ENCODE measurements around the gene OSBP2.

OSBP2 gene

DNA sequence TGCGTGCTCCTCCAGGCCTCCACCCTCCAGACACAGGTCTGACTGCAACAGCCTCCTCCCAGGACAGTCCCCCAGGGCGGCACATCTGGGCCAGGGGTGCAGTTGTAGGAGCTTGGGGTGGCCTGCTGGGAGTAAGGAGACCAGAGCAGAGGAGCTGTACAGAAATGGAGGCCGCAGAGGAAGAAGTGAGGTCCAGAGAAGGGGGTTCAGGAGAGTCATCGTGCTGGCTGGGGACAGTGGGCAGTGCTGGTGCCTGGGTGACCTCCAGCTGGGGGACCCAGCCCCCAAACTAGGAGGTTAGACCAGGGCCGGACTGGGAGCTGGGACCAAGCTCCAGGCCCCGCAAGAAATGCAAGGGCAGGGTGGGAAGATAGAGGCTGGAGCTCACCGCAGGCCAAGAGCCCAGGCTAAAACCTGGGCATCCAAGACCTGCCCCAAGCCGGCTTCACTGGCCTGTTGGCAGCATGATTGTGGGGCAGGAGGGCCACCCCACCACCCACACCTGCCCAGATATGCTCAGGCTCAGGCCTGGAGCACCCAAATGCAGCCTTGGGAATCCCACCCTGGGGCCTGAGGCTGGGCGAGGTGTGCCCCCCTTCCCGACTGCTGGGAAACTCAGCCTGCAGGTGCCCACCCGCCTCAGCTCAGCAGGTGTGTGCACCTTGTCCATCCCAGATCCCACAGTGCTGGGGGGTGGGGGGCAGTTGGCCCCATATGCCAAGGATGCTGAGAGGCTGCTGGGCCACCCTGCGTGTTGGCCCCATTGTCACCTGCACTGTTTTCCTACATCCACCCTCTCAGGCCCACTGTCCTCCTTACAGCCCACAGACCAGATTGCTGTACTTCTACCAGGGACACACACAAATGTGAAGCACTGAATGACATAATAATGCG is 177.0 kb downstream of the OSBP2 start:
- Histone ChIP-seq H3F3A (ENCODE audit: control insufficient read depth, insufficient read depth) (no peaks in the 10 kb centered on the region), H3K4me1 (ENCODE audit: control insufficient read depth, low read length) (no peaks in the 10 kb centered on the region), H3K4me2 (ENCODE audit: low read length) (no peak overlapping the region), H3K27ac (ENCODE audit: low read depth, low read length) (no peak overlapping the region), H3K9me2 (replicated peaks; ENCODE audit: control insufficient read depth, low read length) (no peaks in the 10 kb centered on the region), H3K9me3 (ENCODE audit: control insufficient read depth, insufficient read depth, low read length) (no peaks in the 10 kb centered on the region), H3K4me3 (ENCODE audit: low read length) (no peak overlapping the region), H3K36me3 (ENCODE audit: control insufficient read depth, low read length) (no peaks in the 10 kb centered on the region), H3K27me3 (ENCODE audit: control insufficient read depth, low read length) (no peaks in the 10 kb centered on the region; the same call in 1 of the 2 replicates), H4K20me1 (ENCODE audit: control insufficient read depth, insufficient read depth, low read depth, low read length) (no peaks in the 10 kb centered on the region), H3K79me2 (ENCODE audit: control insufficient read depth, low read length) (no peaks in the 10 kb centered on the region)
- TF ChIP-seq, protein P1, sequence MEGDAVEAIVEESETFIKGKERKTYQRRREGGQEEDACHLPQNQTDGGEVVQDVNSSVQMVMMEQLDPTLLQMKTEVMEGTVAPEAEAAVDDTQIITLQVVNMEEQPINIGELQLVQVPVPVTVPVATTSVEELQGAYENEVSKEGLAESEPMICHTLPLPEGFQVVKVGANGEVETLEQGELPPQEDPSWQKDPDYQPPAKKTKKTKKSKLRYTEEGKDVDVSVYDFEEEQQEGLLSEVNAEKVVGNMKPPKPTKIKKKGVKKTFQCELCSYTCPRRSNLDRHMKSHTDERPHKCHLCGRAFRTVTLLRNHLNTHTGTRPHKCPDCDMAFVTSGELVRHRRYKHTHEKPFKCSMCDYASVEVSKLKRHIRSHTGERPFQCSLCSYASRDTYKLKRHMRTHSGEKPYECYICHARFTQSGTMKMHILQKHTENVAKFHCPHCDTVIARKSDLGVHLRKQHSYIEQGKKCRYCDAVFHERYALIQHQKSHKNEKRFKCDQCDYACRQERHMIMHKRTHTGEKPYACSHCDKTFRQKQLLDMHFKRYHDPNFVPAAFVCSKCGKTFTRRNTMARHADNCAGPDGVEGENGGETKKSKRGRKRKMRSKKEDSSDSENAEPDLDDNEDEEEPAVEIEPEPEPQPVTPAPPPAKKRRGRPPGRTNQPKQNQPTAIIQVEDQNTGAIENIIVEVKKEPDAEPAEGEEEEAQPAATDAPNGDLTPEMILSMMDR (IDR thresholded peaks at IDR 0.05; ENCODE audit: low read depth, low read length, poor library complexity, severe bottlenecking): no peak
- no peak for TF ChIP-seq EZH2phosphoT487 (IDR thresholded peaks at IDR 0.05; ENCODE audit: borderline replicate concordance, low read length)

DNA sequence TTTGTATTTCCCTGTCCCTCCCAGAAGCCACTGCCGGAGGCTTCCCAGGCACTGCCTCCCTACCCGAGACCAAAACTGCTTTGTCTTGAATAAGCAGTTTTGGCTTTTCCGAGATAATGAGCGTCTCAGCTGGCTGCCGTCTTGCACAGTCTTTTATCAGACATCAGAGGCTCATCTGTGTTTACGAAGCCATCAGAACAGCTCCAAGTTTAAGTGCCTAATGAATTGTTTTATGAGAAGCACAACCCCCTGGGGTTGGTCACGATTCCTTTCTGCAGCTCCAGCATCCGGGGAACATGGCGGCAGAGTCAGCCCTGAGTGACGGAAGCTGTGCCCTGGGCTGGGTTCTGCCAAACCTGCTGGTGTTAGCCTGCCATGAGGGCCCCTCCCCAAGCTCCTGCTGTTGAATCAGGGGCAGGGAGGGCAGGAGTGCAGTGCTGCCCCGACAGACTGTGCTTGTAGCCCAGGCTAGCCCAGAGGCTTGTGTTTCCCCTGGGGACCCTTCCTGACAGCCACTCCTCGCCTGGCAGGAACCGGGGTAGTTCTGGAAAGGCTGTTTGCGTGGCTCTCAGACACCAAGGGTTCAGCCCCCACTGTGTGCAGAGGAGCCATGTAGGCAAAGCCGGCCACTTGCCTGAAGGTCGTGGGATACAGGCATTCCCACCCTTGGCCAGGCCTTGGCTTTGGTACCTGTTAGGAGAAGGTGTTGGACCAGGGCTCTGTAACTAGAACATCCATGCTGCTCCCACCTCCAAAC is 177.8 kb downstream of the OSBP2 start:
- no peak for TF ChIP-seq EZH2phosphoT487 (IDR thresholded peaks at IDR 0.05; ENCODE audit: borderline replicate concordance, low read length)
- TF ChIP-seq, protein P1 (IDR thresholded peaks at IDR 0.05; ENCODE audit: low read depth, low read length, poor library complexity, severe bottlenecking): no peak
- Histone ChIP-seq H3K36me3 (ENCODE audit: control insufficient read depth, low read length) (no peaks in the 10 kb centered on the region), H3K4me3 (ENCODE audit: low read length) (no peak overlapping the region), H3K9me3 (ENCODE audit: control insufficient read depth, insufficient read depth, low read length) (no peaks in the 10 kb centered on the region), H3K4me2 (ENCODE audit: low read length) (no peak overlapping the region), H3K9me2 (replicated peaks; ENCODE audit: control insufficient read depth, low read length) (no peaks in the 10 kb centered on the region), H3K79me2 (ENCODE audit: control insufficient read depth, low read length) (no peaks in the 10 kb centered on the region), H4K20me1 (ENCODE audit: control insufficient read depth, insufficient read depth, low read depth, low read length) (no peaks in the 10 kb centered on the region), H3K27me3 (ENCODE audit: control insufficient read depth, low read length) (no peaks in the 10 kb centered on the region; the same call in 1 of the 2 replicates), H3K27ac (ENCODE audit: low read depth, low read length) (no peak overlapping the region), H3F3A (ENCODE audit: control insufficient read depth, insufficient read depth) (no peaks in the 10 kb centered on the region), H3K4me1 (ENCODE audit: control insufficient read depth, low read length) (no peaks in the 10 kb centered on the region)

DNA sequence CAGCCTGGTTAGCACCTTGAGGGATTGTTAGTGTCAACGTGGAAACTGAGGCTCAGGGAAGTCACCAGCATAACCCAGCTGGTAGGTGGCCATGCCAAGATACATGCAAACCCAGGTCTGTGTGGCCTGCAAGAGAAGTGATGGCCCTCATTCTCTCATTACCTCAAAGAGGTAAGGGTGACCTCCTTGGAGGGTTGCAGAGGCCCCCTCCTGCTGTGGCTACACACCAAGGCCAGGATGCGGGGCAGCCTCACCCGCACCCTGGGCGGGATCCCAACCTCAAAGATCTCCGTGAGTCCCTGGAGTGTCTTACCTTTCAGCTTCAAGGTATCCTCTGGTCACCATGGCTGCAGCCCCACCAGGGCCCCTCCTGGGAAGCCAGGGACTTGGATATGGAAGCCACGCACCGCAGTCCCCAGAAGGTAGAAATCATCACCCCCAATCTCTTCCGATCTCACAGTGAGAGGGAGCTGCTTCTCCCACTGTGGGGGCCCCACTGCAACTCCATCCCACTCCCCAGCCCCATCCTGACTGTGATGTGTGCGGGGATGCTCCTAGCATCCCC is 178.5 kb downstream of the OSBP2 start:
- no peak overlapping the region for H3K27ac ChIP-seq (ENCODE audit: low read depth, low read length)
- no peaks in the 10 kb centered on the region for H3F3A ChIP-seq (ENCODE audit: control insufficient read depth, insufficient read depth)
- no peak overlapping the region for H3K4me3 ChIP-seq (ENCODE audit: low read length)
- H3K4me1 ChIP-seq (ENCODE audit: control insufficient read depth, low read length): no peaks in the 10 kb centered on the region
- H3K79me2 ChIP-seq (ENCODE audit: control insufficient read depth, low read length): no peaks in the 10 kb centered on the region
- H3K9me3 ChIP-seq (ENCODE audit: control insufficient read depth, insufficient read depth, low read length): no peaks in the 10 kb centered on the region
- no peaks in the 10 kb centered on the region; the same call in 1 of the 2 replicates for H3K27me3 ChIP-seq (ENCODE audit: control insufficient read depth, low read length)
- no peak overlapping the region for H3K4me2 ChIP-seq (ENCODE audit: low read length)
- no peaks in the 10 kb centered on the region for H4K20me1 ChIP-seq (ENCODE audit: control insufficient read depth, insufficient read depth, low read depth, low read length)
- no peaks in the 10 kb centered on the region for H3K36me3 ChIP-seq (ENCODE audit: control insufficient read depth, low read length)
- TF ChIP-seq EZH2phosphoT487 (IDR thresholded peaks at IDR 0.05; ENCODE audit: borderline replicate concordance, low read length): no peak
- TF ChIP-seq, protein P1 (IDR thresholded peaks at IDR 0.05; ENCODE audit: low read depth, low read length, poor library complexity, severe bottlenecking): no peak
- H3K9me2 ChIP-seq (replicated peaks; ENCODE audit: control insufficient read depth, low read length): no peaks in the 10 kb centered on the region
